ENCODE results near the gene UNC119. TPM values are rescaled to one million over a fixed set of nuclear protein-coding genes. Genes with fewer than 3 reads are reported as not detected.

The UNC119 gene
- total RNA-seq, 1 donor from 2014 or later: 27.7 TPM

- DNase-seq (ENCODE audit: low read depth) (no peak), FAIRE-seq (no peak)
- H3K4me1 Mint-ChIP-seq (ENCODE audit: low read depth, unreplicated experiment): peaks cover 10% of the 10 kb centered on the region
- Histone ChIP-seq H3K4me2 (ENCODE audit: low read length) (no peak overlapping the region), H2AFZ (ENCODE audit: low read depth, low read length) (no peak overlapping the region), H3K79me2 (ENCODE audit: insufficient read depth, low read length) (no peaks in the 10 kb centered on the region), H3K27ac (ENCODE audit: low read depth, low read length) (no peak overlapping the region), H3K27me3 (ENCODE audit: insufficient read depth, low read length) (peaks cover 35% of the 10 kb centered on the region), H3K4me3 (ENCODE audit: insufficient read depth, low read depth, low read length) (no peak overlapping the region), H3K9me3 (ENCODE audit: insufficient read depth, low read depth, low read length) (no peaks in the 10 kb centered on the region), H3K9ac (ENCODE audit: low read length) (no peak overlapping the region), H3K36me3 (ENCODE audit: insufficient read depth, low read length) (no peaks in the 10 kb centered on the region), H3K4me1 (ENCODE audit: insufficient read depth, low read length) (no peaks in the 10 kb centered on the region), H4K20me1 (ENCODE audit: insufficient read depth, low read length) (no peaks in the 10 kb centered on the region)
- H3K27me3 Mint-ChIP-seq (ENCODE audit: low read depth, unreplicated experiment): peaks cover 54% of the 10 kb centered on the region
- H3K4me3 Mint-ChIP-seq (ENCODE audit: unreplicated experiment): peak overlapping the region; percentile 67
- no peaks in the 10 kb centered on the region for H3K9me3 Mint-ChIP-seq (ENCODE audit: unreplicated experiment)
- no peak for TF ChIP-seq EZH2 (IDR thresholded peaks at IDR 0.05; ENCODE audit: insufficient read depth, low read length)
- no peak for TF ChIP-seq CTCF (IDR thresholded peaks at IDR 0.05; ENCODE audit: insufficient read depth, low read depth, low read length)
- H3K27ac Mint-ChIP-seq (ENCODE audit: unreplicated experiment): no peak overlapping the region
- H3K36me3 Mint-ChIP-seq (ENCODE audit: low read depth, unreplicated experiment): no peaks in the 10 kb centered on the region
Observed at GRCh38 chr17:28506763-28507487, 45.5 kb downstream of the UNC119 start.

- Histone ChIP-seq H2AFZ (ENCODE audit: low read depth, low read length) (no peak within 1 kb of the TSS), H3K36me3 (ENCODE audit: insufficient read depth, low read length) (no peaks in the 10 kb centered on the region), H3K4me1 (ENCODE audit: insufficient read depth, low read length) (no peaks in the 10 kb centered on the region), H3K9me3 (ENCODE audit: insufficient read depth, low read depth, low read length) (no peaks in the 10 kb centered on the region), H3K27me3 (ENCODE audit: insufficient read depth, low read length) (peaks cover 35% of the 10 kb centered on the region), H3K9ac (ENCODE audit: low read length) (no peak within 1 kb of the TSS), H4K20me1 (ENCODE audit: insufficient read depth, low read length) (no peaks in the 10 kb centered on the region), H3K27ac (ENCODE audit: low read depth, low read length) (no peak within 1 kb of the TSS), H3K4me2 (ENCODE audit: low read length) (no peak within 1 kb of the TSS), H3K79me2 (ENCODE audit: insufficient read depth, low read length) (no peaks in the 10 kb centered on the region), H3K4me3 (ENCODE audit: insufficient read depth, low read depth, low read length) (no peak within 1 kb of the TSS)
- TF ChIP-seq EZH2 (IDR thresholded peaks at IDR 0.05; ENCODE audit: insufficient read depth, low read length): no peak
- no peak for TF ChIP-seq CTCF (IDR thresholded peaks at IDR 0.05; ENCODE audit: insufficient read depth, low read depth, low read length)
- FAIRE-seq: no peak
- Mint-ChIP-seq H3K36me3 (ENCODE audit: low read depth, unreplicated experiment) (no peaks in the 10 kb centered on the region), H3K27me3 (ENCODE audit: low read depth, unreplicated experiment) (peaks cover 57% of the 10 kb centered on the region), H3K4me1 (ENCODE audit: low read depth, unreplicated experiment) (peaks cover 10% of the 10 kb centered on the region), H3K27ac (ENCODE audit: unreplicated experiment) (no peak within 1 kb of the TSS), H3K9me3 (ENCODE audit: unreplicated experiment) (no peaks in the 10 kb centered on the region), H3K4me3 (ENCODE audit: unreplicated experiment) (peak within 1 kb of the TSS; percentile 67)
- no peak for DNase-seq (ENCODE audit: low read depth)
Observed at GRCh38 chr17:28505986-28506665, 46.3 kb downstream of the UNC119 start, which contains the start of gene FOXN1. TSS of gene FOXN1 (plus strand) at chr17:28506348. CDS start at chr17:28523970, 17,622 bp downstream.
